Measurements from ENCODE around the gene CDC14A.

Gene CDC14A

DNA sequence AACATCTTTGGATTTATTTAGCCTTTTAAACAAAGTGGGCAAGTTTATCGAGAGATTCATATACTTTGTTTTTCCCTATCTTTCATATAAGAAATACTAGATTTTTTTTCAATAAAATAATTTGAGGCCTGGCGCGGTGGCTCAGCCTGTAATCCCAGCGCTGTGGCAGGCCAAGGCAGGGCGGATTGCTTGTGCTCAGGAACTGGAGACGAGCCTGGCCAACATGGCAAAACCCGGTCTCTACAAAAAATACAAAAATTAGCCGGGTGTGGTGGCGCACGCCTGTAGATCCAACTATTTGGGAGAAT lies 1.6 kb upstream of the CDC14A start:
- H3K4me1 ChIP-seq (ENCODE audit: control insufficient read depth, insufficient read depth, low read length): peaks cover 17% of the 10 kb centered on the region
- peak overlapping the region; percentile 76 for H3K9ac ChIP-seq (ENCODE audit: low read length)
- H3K9me3 ChIP-seq (ENCODE audit: control insufficient read depth, insufficient read depth, low read depth, low read length): no peaks in the 10 kb centered on the region
- no peaks in the 10 kb centered on the region for H3K27me3 ChIP-seq (ENCODE audit: control insufficient read depth, insufficient read depth, low read length)
- peak overlapping the region; percentile 83 for H3K27ac ChIP-seq (ENCODE audit: low read depth, low read length)
- H3K36me3 ChIP-seq (ENCODE audit: control insufficient read depth, insufficient read depth, low read length): peaks cover 4% of the 10 kb centered on the region; the same call in 1 of the 2 replicates
- peak overlapping the region; percentile 91 for H3K4me3 ChIP-seq (ENCODE audit: low read depth, low read length)

DNA sequence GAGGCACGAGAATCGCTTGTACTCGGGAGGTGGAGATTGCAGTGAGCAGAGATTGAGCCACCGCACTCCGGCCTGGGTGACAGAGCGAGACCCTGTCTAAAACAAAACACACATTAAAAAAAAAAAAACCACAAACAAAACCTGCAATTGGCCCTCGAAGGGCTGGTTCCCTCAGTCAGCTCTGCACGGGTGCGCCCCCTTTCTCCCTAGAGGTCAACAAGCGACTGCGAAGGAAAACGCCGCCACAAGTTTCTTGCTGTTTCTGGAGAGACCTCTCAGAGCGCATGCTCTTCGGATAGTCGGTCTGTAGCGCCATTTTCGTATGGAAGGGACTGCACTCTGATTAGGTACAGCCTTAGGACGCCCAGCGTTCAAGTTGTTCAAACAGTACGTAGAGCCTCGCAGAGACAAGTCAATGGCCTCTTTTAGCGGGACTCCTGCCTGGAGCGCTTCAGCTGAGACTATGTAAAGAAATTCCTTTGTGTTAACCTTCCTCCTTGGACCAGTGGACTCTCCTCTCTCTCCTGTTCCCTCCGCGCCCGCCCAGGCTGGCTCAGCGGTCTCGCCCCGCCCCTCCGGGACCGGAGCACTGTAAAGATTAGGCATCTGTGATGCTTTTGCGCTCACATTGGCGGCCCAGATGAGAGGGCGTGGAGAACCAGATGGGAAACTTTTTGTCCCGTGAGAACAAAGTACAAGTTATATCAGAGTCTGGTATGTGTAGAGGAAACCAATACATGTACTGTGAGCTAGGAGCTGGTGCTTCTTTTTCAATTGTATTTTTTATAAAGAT lies 1.0 kb upstream of the CDC14A start:
- Histone ChIP-seq H3K27ac (ENCODE audit: low read depth, low read length) (peak overlapping the region; percentile 83), H3K4me1 (ENCODE audit: control insufficient read depth, insufficient read depth, low read length) (peaks cover 17% of the 10 kb centered on the region), H3K36me3 (ENCODE audit: control insufficient read depth, insufficient read depth, low read length) (peaks cover 8% of the 10 kb centered on the region), H3K4me3 (ENCODE audit: low read depth, low read length) (peak overlapping the region; percentile 91), H3K27me3 (ENCODE audit: control insufficient read depth, insufficient read depth, low read length) (no peaks in the 10 kb centered on the region), H3K9me3 (ENCODE audit: control insufficient read depth, insufficient read depth, low read depth, low read length) (no peaks in the 10 kb centered on the region), H3K9ac (ENCODE audit: low read length) (peak overlapping the region; percentile 76)

DNA sequence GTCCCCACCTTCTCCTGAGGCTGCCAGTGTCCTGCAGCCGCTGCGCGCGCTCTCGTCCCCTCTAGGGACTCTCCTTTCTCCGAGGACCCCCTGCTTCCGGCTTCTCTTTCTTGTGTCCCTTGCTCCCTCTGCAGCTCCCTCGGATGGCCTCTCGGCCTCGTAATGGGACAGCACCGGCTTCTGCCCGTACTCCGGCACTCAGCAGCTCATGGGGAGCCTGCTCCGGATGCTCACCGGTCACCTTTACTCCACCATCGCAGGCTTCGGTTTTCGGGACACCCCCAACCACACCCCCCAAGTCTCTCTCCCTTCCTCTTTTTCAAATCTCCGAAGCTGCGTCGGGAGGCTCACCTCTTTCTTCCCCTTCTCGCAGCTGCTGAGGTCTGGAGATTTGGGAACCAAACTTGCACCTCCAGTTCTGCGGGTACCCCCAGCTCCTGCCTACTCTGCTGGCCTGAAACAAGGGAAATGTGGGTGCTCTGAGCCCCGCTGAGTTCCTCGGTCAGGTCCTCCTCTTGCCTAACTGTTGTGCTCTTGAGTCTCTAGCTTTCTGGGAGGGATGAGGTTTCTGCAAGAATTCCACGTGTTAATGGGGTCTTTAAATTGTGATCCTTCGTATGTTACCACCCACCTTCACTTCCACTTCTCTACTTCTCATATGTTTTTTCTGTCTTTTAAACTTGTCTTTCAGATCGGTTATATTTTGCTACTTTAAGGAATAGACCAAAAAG lies 930 bp downstream of the CDC14A start:
- Histone ChIP-seq H3K36me3 (ENCODE audit: control insufficient read depth, insufficient read depth, low read length) (peaks cover 8% of the 10 kb centered on the region), H3K4me1 (ENCODE audit: control insufficient read depth, insufficient read depth, low read length) (peaks cover 17% of the 10 kb centered on the region), H3K9me3 (ENCODE audit: control insufficient read depth, insufficient read depth, low read depth, low read length) (no peaks in the 10 kb centered on the region), H3K27ac (ENCODE audit: low read depth, low read length) (peak overlapping the region; percentile 75), H3K4me3 (ENCODE audit: low read depth, low read length) (peak overlapping the region; percentile 91), H3K9ac (ENCODE audit: low read length) (peak overlapping the region; percentile 80), H3K27me3 (ENCODE audit: control insufficient read depth, insufficient read depth, low read length) (no peaks in the 10 kb centered on the region)

DNA sequence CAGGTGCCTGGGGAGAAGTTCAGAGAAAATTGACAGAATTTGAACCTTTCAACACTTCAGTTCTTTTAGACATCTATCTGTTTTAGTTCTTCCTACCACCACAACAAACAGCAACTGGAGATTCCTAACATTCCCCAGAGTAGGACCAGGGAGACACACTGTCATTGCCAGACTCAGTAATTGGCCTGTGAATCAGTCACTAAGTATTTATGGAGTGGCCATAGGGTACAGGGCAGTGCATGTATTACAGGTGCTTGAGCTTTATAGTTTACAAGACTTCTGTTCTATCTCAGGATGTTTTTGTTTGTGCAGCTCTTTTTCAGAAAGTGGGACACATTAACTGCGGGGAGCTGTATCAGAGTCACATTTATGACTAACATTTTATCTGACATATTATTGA lies 1.7 kb downstream of the CDC14A start:
- H3K9ac ChIP-seq (ENCODE audit: low read length): no peak overlapping the region
- H3K27ac ChIP-seq (ENCODE audit: low read depth, low read length): no peak overlapping the region
- no peaks in the 10 kb centered on the region for H3K27me3 ChIP-seq (ENCODE audit: control insufficient read depth, insufficient read depth, low read length)
- peak overlapping the region; percentile 91 for H3K4me3 ChIP-seq (ENCODE audit: low read depth, low read length)
- peaks cover 8% of the 10 kb centered on the region for H3K36me3 ChIP-seq (ENCODE audit: control insufficient read depth, insufficient read depth, low read length)
- H3K4me1 ChIP-seq (ENCODE audit: control insufficient read depth, insufficient read depth, low read length): peaks cover 17% of the 10 kb centered on the region
- no peaks in the 10 kb centered on the region for H3K9me3 ChIP-seq (ENCODE audit: control insufficient read depth, insufficient read depth, low read depth, low read length)

DNA sequence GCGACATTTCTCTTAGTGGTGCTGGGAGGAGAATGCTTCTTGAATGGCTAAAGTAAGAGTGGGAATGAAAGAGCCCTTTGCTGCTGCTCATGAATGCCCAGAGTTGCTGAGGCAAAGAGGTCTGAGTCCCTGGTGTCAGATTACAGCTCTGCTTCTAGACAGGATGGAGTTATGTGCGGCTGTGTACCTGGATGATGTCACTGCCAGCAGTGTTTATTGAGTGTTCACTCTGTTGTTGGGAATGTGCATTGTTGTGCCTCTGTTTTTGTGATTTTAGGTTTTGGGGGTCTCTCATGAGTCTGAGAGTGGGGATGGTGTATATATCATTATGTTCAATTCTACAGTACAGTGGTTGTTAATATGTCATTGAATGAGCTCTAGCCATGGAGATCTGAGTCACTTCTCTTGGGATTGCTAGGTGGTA lies 2.7 kb downstream of the CDC14A start:
- Histone ChIP-seq H3K4me1 (ENCODE audit: control insufficient read depth, insufficient read depth, low read length) (peaks cover 17% of the 10 kb centered on the region), H3K9me3 (ENCODE audit: control insufficient read depth, insufficient read depth, low read depth, low read length) (no peaks in the 10 kb centered on the region), H3K4me3 (ENCODE audit: low read depth, low read length) (peak overlapping the region; percentile 91; the same call in 1 of the 2 replicates), H3K9ac (ENCODE audit: low read length) (no peak overlapping the region), H3K27me3 (ENCODE audit: control insufficient read depth, insufficient read depth, low read length) (no peaks in the 10 kb centered on the region), H3K36me3 (ENCODE audit: control insufficient read depth, insufficient read depth, low read length) (peaks cover 8% of the 10 kb centered on the region), H3K27ac (ENCODE audit: low read depth, low read length) (no peak overlapping the region)

DNA sequence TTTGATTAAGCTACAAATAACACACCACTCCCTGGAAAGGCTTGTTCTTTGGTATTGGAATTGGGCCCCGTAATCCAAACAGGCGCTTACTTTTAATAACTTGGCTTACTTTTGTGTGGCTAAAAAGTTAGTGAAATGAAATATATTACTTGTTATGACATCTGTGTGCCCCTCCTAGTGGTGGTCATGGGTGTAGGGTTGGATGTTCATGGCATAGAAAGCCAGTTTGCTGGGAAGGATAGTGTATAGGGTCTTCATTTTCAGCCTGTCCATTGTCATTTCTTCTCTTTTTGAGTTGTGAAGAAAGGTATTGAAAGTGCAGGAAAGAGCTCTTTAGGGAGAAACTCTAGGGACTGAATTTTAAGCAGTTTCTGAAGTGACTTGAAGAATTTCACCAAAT lies 5.9 kb downstream of the CDC14A start:
- no peaks in the 10 kb centered on the region for H3K27me3 ChIP-seq (ENCODE audit: control insufficient read depth, insufficient read depth, low read length)
- H3K4me3 ChIP-seq (ENCODE audit: low read depth, low read length): no peak overlapping the region
- peaks cover 37% of the 10 kb centered on the region for H3K4me1 ChIP-seq (ENCODE audit: control insufficient read depth, insufficient read depth, low read length)

DNA sequence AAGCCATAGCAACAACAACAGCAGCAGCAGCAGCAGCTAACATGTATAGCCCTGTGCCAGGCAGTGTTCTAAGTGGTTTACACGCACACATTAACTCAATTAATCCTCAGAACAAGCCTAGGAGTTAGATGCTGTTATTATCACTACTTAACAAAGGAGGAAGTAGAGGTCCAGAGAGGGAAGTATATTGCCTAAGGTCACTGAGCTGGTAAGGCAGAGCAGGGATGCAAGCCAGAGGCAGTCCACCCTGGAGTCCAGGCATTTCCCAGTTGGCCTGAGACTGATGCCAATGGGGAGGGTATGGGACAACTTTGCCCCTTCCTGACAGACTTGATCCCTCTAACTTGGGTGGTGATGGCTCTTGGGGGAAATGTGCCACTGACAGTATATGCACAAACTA lies 6.8 kb downstream of the CDC14A start:
- Histone ChIP-seq H3K27me3 (ENCODE audit: control insufficient read depth, insufficient read depth, low read length) (no peaks in the 10 kb centered on the region), H3K4me1 (ENCODE audit: control insufficient read depth, insufficient read depth, low read length) (peaks cover 31% of the 10 kb centered on the region), H3K36me3 (ENCODE audit: control insufficient read depth, insufficient read depth, low read length) (peaks cover 8% of the 10 kb centered on the region), H3K9ac (ENCODE audit: low read length) (no peak overlapping the region), H3K27ac (ENCODE audit: low read depth, low read length) (no peak overlapping the region), H3K4me3 (ENCODE audit: low read depth, low read length) (no peak overlapping the region), H3K9me3 (ENCODE audit: control insufficient read depth, insufficient read depth, low read depth, low read length) (no peaks in the 10 kb centered on the region)

More for the DNA sequence above, 5.9 kb downstream of the CDC14A start:
- Histone ChIP-seq H3K36me3 (ENCODE audit: control insufficient read depth, insufficient read depth, low read length) (peaks cover 8% of the 10 kb centered on the region), H3K9me3 (ENCODE audit: control insufficient read depth, insufficient read depth, low read depth, low read length) (no peaks in the 10 kb centered on the region), H3K9ac (ENCODE audit: low read length) (no peak overlapping the region), H3K27ac (ENCODE audit: low read depth, low read length) (no peak overlapping the region)

DNA sequence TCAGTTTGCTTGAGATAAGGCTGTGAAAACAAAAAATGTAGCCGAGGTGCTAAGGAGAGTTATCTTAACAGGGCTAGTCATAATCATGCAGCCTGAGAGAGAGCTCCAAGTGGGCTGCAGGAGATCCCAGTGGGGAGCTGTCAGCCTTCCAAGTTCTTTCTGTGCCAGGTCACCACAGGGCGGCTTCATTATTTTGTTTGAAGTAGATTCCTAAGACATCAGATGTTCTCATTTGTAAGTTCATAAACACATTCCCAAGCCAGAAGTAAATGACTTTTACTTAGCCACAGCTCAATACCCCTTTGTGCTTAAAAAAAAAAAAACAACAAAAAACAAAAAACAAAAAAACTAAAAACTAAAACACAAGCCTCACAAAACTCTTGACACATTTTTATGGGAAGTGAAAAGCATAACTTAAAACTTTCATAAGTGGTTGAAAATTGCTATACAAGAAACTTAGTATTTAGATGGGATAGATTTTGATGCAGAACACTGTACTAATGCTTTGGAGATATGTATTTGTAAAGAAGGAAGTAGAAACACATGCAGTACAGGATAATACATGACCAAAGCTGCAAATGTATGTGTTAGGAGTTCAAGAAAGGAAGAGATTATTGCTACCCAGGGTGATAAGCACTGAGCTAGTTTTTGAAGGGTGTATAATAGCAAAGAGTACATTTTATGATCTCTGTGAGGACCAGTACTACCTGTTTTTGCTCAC lies 8.6 kb downstream of the CDC14A start:
- H3K9ac ChIP-seq (ENCODE audit: low read length): no peak overlapping the region
- no peak overlapping the region for H3K4me3 ChIP-seq (ENCODE audit: low read depth, low read length)
- H3K9me3 ChIP-seq (ENCODE audit: control insufficient read depth, insufficient read depth, low read depth, low read length): no peaks in the 10 kb centered on the region
- H3K36me3 ChIP-seq (ENCODE audit: control insufficient read depth, insufficient read depth, low read length): peaks cover 2% of the 10 kb centered on the region
- no peak overlapping the region for H3K27ac ChIP-seq (ENCODE audit: low read depth, low read length)
- H3K27me3 ChIP-seq (ENCODE audit: control insufficient read depth, insufficient read depth, low read length): no peaks in the 10 kb centered on the region
- H3K4me1 ChIP-seq (ENCODE audit: control insufficient read depth, insufficient read depth, low read length): peaks cover 23% of the 10 kb centered on the region

DNA sequence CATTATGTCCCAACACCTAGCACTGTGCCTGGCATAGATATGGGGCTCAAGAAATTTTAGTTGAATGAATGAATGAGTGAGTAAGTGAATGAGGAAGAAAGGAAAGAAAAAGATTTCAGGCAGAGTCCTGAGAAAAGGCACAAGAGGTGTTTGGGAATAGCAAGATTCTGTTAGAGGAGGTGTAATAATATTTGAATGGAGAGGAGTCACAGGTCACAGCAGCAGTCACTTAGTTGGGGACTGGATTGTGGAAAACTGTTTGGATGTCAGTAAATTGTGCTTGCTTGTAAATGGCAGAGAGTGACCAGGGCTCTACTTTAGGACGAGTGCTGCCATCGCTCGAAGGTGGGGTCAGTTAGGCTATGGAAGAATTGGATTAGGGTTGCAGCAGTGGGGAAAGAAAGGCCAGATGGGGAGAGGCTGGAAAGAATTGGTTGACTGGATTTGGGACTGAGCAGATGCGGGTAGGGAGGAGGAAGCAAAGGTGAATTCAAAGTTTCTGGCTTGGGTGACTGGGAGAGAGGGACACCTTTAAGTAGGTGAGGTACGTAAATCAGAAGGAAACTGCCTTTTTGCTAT lies 9.3 kb downstream of the CDC14A start:
- no peaks in the 10 kb centered on the region for H3K27me3 ChIP-seq (ENCODE audit: control insufficient read depth, insufficient read depth, low read length)
- H3K9ac ChIP-seq (ENCODE audit: low read length): no peak overlapping the region
- no peaks in the 10 kb centered on the region for H3K36me3 ChIP-seq (ENCODE audit: control insufficient read depth, insufficient read depth, low read length)
- H3K4me1 ChIP-seq (ENCODE audit: control insufficient read depth, insufficient read depth, low read length): peaks cover 23% of the 10 kb centered on the region
- H3K4me3 ChIP-seq (ENCODE audit: low read depth, low read length): no peak overlapping the region
- H3K27ac ChIP-seq (ENCODE audit: low read depth, low read length): no peak overlapping the region
- no peaks in the 10 kb centered on the region for H3K9me3 ChIP-seq (ENCODE audit: control insufficient read depth, insufficient read depth, low read depth, low read length)

DNA sequence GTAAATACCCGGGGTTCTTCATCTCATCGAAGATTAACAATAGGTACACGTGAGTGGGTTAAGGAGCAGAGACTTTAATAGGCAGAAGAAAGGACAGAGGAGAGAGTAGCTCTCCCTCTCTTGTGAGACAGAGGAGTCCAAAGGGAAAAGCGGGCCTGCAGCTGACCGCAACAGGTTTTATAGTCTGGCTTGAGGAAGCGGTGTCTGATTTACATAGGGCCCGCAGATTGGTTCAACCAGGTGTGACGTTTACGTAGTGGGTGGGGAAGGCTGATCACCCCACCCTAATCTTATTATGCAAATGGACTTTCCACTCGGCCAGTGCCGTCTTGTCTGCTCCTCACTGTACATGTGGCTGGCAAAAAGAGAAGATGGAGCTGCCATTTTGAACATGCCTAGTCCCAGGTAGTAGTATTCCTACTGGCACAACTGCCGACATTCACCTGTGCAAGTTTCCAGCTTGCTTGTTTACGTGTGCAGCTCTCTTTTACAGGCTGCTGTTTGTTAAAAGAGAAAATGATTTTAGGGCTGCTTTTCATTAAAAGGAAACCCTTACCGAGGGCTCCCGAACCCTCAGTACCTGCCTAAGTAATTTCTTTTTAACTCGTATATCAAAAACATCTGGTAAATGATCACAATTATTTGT lies 10.6 kb downstream of the CDC14A start:
- H3K27ac ChIP-seq (ENCODE audit: low read depth, low read length): no peak overlapping the region
- no peaks in the 10 kb centered on the region for H3K27me3 ChIP-seq (ENCODE audit: control insufficient read depth, insufficient read depth, low read length)
- no peak overlapping the region for H3K9ac ChIP-seq (ENCODE audit: low read length)
- H3K4me1 ChIP-seq (ENCODE audit: control insufficient read depth, insufficient read depth, low read length): peaks cover 23% of the 10 kb centered on the region
- H3K36me3 ChIP-seq (ENCODE audit: control insufficient read depth, insufficient read depth, low read length): no peaks in the 10 kb centered on the region
- 0 out of 2 replicates have a peak overlapping the region, but pooled peaks have one; percentile 13 for H3K4me3 ChIP-seq (ENCODE audit: low read depth, low read length)
- no peaks in the 10 kb centered on the region for H3K9me3 ChIP-seq (ENCODE audit: control insufficient read depth, insufficient read depth, low read depth, low read length)

Data from HUES6 (cell line).